ENCODE measurements around the gene APBA1. TPM values are rescaled to one million over a fixed set of nuclear protein-coding genes. Genes with fewer than 3 reads are reported as not detected.
"Not testable (repeated sequence)": the region's sequence is repeated elsewhere in the genome, so short reads cannot be mapped to it uniquely, and the experiment has no call there.

Gene APBA1
- total RNA-seq, 2 experiments from 2014 or later = 0.26 to 0.51 TPM

DNA sequence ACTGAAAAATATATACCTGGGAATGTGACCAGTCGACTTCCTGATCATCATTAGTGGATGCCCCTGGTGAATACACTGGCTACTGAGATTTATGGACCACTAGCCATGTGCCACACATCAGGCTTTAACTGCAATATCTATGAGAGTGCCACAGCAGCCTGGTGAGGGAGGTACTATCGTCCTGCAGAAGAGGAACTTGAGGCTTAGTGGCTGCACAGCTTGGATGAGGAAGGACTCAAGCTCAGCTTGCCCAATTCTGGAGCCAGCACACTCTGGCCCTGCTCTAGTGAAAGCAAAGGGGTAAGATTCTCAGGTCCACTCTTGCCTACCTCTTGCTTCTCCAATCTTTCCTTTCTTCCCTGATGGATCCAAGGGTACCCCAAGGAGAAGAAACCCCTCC is 217.8 kb downstream of the APBA1 start:
- CTCF ChIA-PET = interaction anchor here (1.6 kb wide), 1 partner anchor 32 kb away, joined by 6 read pairs; no protein-coding TSS in a partner anchor
- intact Hi-C loops (cut with micrococcal nuclease) = no loop called here

DNA sequence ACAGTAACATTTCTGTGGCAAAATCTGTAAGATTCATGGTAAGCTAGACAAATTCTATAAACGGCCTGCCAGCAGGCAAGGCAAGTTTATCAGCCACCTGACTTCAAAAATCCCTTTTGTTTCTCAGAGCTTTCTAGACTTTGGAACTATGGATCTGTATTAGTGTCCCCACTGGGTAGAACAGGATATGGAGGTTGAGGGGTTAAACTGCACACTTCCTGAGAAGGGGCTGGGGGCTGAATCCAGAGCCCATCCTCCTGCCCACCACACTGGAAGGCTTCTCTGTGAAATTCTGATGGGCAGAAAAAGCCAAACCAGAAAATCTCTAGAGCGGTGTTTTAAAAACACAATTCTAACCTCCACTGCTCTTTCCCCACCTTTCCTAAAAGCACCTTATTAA is 218.4 kb downstream of the APBA1 start:
- ChIA-PET CTCF (no interaction called here), POLR2A (no interaction called here)
- Mint-ChIP-seq H3K36me3 (no peaks in the 10 kb centered on the region), H3K4me1 (ENCODE audit: low read depth) (no peaks in the 10 kb centered on the region), H3K4me3 (no peak overlapping the region), H3K27ac (no peak overlapping the region), H3K9me3 (no peaks in the 10 kb centered on the region), H3K27me3 (no peaks in the 10 kb centered on the region)
- DNase-seq = no peak
- intact Hi-C loops (cut with micrococcal nuclease) = no loop called here

More for the DNA sequence above, 217.8 kb downstream of the APBA1 start:
- no peak overlapping the region for H3K4me3 Mint-ChIP-seq
- DNase-seq = no peak
- no peak overlapping the region for H3K27ac Mint-ChIP-seq
- H3K9me3 Mint-ChIP-seq = no peaks in the 10 kb centered on the region
- H3K4me1 Mint-ChIP-seq (ENCODE audit: low read depth) = no peaks in the 10 kb centered on the region
- no peaks in the 10 kb centered on the region for H3K36me3 Mint-ChIP-seq
- POLR2A ChIA-PET = no interaction called here
- H3K27me3 Mint-ChIP-seq = no peaks in the 10 kb centered on the region

DNA sequence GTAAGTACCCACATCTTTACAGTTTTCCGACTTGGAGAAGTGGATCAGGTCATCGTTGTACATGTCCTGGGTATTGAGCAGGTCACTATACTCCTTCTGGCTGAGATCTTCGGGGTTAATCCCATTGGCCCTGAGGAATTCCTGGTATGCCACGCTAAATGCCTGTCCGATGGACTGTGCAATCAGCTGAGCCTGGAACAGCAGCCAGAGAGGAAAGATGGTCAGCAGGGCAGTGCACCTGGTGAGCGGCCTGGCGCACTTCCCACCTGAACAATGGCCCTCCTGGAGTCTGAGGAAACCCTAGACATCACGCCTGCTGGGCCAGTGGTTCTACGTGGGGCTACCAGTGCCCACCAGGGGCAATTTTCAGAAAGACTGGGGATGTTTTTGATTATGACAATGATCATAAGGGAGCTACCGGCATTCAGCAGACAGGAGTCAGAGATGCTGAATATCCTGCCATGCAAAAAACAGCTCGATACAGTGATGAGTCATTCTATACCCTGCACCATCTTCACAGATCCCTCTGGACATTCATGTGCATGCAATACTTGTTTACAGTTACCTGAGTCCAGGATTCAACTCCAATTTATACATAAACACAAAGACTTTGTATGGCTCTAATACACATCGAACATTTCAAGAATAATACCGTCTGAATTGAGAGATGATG is 219.9 kb downstream of the APBA1 start:
- ChIA-PET CTCF (interaction anchor here (0.6 to 1.0 kb wide), 2 partner anchors 30 to 32 kb away, joined by 3 read pairs; no protein-coding TSS in a partner anchor), POLR2A (no interaction called here)
- H3K27ac Mint-ChIP-seq = no peak overlapping the region
- H3K27me3 Mint-ChIP-seq = no peaks in the 10 kb centered on the region
- intact Hi-C loops (cut with micrococcal nuclease) = no loop called here
- no peak overlapping the region for H3K4me3 Mint-ChIP-seq
- no peak for DNase-seq
- no peaks in the 10 kb centered on the region for H3K9me3 Mint-ChIP-seq
- no peaks in the 10 kb centered on the region for H3K4me1 Mint-ChIP-seq (ENCODE audit: low read depth)
- no peaks in the 10 kb centered on the region for H3K36me3 Mint-ChIP-seq

DNA sequence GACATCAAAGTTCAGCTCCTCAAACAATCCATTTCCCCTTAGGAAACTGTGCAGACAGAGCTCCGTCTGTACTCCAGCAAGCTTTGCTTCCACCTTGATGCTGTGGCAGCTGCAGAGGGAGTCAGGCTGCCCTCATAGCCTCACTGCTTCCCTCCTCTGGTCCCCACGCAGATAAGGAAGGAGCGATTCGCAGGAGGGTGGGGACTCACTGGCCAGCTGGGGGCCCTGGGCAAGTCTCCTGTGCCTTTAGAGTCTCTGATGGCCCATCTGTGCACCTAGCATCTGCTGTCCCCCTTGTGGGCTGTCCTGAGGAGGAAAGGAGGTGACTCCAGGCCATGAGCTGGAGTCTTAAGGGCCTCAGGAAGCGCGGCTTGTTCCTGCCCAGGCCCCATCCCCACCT is 225.7 kb downstream of the APBA1 start:
- no peak overlapping the region for H3K4me3 Mint-ChIP-seq
- POLR2A ChIA-PET = no interaction called here
- DNase-seq = no peak
- H3K4me1 Mint-ChIP-seq (ENCODE audit: low read depth) = no peaks in the 10 kb centered on the region
- intact Hi-C loops (cut with micrococcal nuclease) = no loop called here
- no peaks in the 10 kb centered on the region for H3K36me3 Mint-ChIP-seq
- no peaks in the 10 kb centered on the region for H3K9me3 Mint-ChIP-seq
- H3K27me3 Mint-ChIP-seq = peaks cover 3% of the 10 kb centered on the region
- no peak overlapping the region for H3K27ac Mint-ChIP-seq
- CTCF ChIA-PET = interaction anchor here (1.1 kb wide), 1 partner anchor 101 kb away, joined by 3 read pairs; no protein-coding TSS in a partner anchor

DNA sequence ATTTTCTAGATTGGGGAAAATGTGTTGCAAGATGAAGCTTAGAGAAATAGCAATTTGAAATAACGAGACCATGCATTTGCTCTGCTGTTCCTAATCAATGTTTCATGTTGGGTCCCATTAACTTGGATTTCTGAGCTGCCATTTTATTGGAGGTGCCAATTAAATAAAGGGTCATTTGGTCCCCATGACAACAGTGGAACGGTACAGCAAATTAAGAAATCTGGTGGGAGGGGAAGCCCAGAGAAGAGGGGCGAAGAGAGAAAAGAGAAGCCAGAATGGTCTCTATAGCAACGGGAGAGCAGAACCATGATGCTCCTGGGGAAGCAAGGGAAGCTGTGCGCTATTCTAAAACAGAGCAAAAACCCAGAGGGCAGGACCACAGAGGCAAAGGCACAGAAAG is 226.9 kb downstream of the APBA1 start:
- no peak overlapping the region for H3K27ac Mint-ChIP-seq

DNA sequence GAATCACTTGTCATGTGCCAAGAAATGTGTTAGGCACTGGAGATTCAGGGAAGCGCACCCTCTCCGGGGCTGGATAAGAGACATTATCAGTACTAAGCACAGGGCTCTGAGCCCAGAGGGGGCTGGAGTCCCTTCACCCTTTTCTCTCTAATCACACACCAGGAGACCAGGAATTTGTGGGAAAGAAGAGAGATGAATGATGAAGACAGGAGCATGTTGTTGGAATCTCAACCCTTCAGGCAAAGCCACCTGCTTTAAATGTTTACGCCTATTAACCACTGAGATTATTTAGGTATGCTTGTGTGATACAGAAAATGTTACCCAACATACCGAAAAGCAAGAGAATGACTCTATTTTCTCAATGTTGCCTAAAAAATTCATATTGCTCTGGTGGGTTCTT is 227.4 kb downstream of the APBA1 start:
- Mint-ChIP-seq H3K4me1 (ENCODE audit: low read depth) (no peaks in the 10 kb centered on the region), H3K9me3 (no peaks in the 10 kb centered on the region), H3K36me3 (no peaks in the 10 kb centered on the region), H3K27ac (no peak overlapping the region), H3K27me3 (peaks cover 3% of the 10 kb centered on the region), H3K4me3 (no peak overlapping the region)
- CTCF ChIA-PET = no interaction called here
- POLR2A ChIA-PET = no interaction called here
- no peak for DNase-seq
- intact Hi-C loops (cut with micrococcal nuclease) = no loop called here

More for the DNA sequence above, 226.9 kb downstream of the APBA1 start:
- no peaks in the 10 kb centered on the region for H3K9me3 Mint-ChIP-seq
- DNase-seq = no peak
- H3K27me3 Mint-ChIP-seq = peaks cover 3% of the 10 kb centered on the region
- H3K36me3 Mint-ChIP-seq = no peaks in the 10 kb centered on the region
- CTCF ChIA-PET = no interaction called here
- H3K4me1 Mint-ChIP-seq (ENCODE audit: low read depth) = no peaks in the 10 kb centered on the region
- H3K4me3 Mint-ChIP-seq = no peak overlapping the region
- intact Hi-C loops (cut with micrococcal nuclease) = no loop called here
- POLR2A ChIA-PET = no interaction called here

DNA sequence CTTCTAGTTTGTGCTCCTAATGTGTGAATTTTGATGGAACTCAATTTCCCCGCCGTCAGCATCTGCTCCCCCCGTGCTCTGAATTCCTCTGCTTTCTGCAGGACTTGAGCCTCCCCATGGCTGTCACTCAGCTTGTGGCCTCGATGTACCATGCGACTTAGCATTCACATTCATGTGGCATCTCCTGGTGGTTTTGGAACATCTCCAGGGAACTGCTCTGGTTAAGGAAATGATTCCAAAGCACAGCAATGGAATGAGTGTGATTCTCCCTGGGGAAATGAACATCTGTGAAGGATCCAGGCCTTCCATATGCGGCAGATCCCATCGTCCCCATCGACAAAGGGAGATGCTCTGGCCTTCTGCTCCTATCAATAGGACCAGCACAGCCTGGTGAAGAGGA is 228.2 kb downstream of the APBA1 start:
- ChIA-PET POLR2A (no interaction called here), CTCF (interaction anchor here (0.9 to 1.0 kb wide), 2 partner anchors 21 to 390 kb away, joined by 3 read pairs; no protein-coding TSS in a partner anchor)
- no peaks in the 10 kb centered on the region for H3K9me3 Mint-ChIP-seq
- no peaks in the 10 kb centered on the region for H3K36me3 Mint-ChIP-seq
- no peaks in the 10 kb centered on the region for H3K4me1 Mint-ChIP-seq (ENCODE audit: low read depth)
- DNase-seq = no peak
- no peak overlapping the region for H3K4me3 Mint-ChIP-seq
- intact Hi-C loops (cut with micrococcal nuclease) = no loop called here
- H3K27ac Mint-ChIP-seq = no peak overlapping the region
- H3K27me3 Mint-ChIP-seq = peaks cover 3% of the 10 kb centered on the region

DNA sequence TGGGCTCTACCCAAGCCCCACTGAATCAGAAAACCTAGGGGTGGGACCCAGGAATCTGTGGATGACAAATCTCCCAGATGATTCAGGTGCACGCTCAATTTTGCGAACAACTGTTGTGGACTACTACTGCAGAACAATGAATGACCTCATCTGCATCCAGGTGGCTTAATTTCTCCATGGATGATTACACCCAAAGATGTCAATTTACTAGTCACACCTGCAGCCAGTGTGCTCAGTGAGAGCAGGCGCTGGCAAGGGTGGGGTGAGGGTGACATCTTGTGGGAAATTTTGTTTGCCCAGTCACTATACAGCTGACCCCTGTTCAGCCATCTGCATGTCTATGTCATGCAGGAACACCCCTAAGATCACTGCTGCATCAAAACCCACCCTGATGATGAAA is 229.0 kb downstream of the APBA1 start:
- H3K27me3 Mint-ChIP-seq = peaks cover 3% of the 10 kb centered on the region
- intact Hi-C loops (cut with micrococcal nuclease) = no loop called here
- no peak overlapping the region for H3K27ac Mint-ChIP-seq
- H3K4me1 Mint-ChIP-seq (ENCODE audit: low read depth) = no peaks in the 10 kb centered on the region
- POLR2A ChIA-PET = no interaction called here
- CTCF ChIA-PET = interaction anchor here (0.9 to 1.0 kb wide), 2 partner anchors 20 to 389 kb away, joined by 3 read pairs; no protein-coding TSS in a partner anchor
- H3K4me3 Mint-ChIP-seq = no peak overlapping the region
- no peak for DNase-seq
- H3K9me3 Mint-ChIP-seq = no peaks in the 10 kb centered on the region
- no peaks in the 10 kb centered on the region for H3K36me3 Mint-ChIP-seq

DNA sequence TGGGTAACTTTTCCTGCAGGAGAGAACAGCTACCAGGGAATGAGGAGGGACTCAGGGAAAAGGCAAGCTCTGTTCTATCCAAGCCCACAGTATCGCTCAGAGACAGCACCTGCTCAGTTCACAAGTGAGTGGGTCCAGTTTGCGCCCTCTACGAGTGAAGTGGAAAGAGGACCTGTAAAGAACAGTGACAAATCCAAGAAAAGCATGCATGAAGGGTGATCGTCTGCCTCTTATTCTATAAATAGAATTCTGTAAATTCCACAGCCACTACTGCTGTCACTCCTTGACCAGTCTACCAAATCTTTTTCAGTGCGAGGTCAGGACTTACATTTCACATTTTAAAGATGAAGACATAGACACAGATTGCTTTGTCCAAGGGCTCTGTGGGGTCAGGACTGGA is 229.7 kb downstream of the APBA1 start:
- ChIA-PET POLR2A (no interaction called here), CTCF (no interaction called here)
- H3K4me1 Mint-ChIP-seq (ENCODE audit: low read depth) = no peaks in the 10 kb centered on the region
- no peak for DNase-seq
- H3K27me3 Mint-ChIP-seq = peaks cover 3% of the 10 kb centered on the region
- no peak overlapping the region for H3K27ac Mint-ChIP-seq
- intact Hi-C loops (cut with micrococcal nuclease) = no loop called here
- no peaks in the 10 kb centered on the region for H3K36me3 Mint-ChIP-seq
- H3K9me3 Mint-ChIP-seq = no peaks in the 10 kb centered on the region
- H3K4me3 Mint-ChIP-seq = no peak overlapping the region

DNA sequence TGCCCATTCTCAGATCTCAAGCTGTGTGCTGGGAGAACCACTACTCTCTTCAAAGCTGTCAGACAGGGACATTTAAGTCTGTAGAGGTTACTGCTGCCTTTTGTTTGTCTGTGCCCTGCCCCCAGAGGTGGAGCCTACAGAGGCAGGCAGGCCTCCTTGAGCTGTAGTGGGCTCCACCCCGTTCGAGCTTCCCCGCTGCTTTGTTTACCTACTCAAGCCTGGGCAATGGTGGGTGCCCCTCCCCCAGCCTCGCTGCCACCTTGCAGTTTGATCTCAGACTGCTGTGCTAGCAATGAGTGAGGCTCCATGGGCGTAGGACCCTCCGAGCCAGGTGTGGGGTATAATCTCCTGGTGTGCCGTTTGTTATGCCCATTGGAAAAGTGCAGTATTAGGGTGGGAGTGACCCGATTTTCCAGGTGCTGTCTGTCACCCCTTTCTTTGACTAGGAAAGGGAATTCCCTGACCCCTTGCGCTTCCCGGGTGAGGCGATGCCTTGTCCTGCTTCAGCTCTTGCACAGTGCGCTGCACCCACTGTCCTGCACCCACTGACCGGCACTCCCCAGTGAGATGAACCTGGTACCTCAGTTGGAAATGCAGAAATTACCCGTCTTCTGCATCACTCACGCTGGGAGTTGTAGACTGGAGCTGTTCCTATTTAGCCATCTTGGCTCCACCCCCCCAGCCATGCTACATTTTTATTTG is 231.8 kb downstream of the APBA1 start:
- POLR2A ChIA-PET; H3K4me3 Mint-ChIP-seq; H3K27me3 Mint-ChIP-seq; H3K27ac Mint-ChIP-seq; H3K4me1 Mint-ChIP-seq (ENCODE audit: low read depth); H3K36me3 Mint-ChIP-seq; H3K9me3 Mint-ChIP-seq; DNase-seq; intact Hi-C loops (cut with micrococcal nuclease): not testable (repeated sequence)
- CTCF ChIA-PET = interaction anchor here (1.4 kb wide), 1 partner anchor 19 kb away, joined by 5 read pairs; no protein-coding TSS in a partner anchor

DNA sequence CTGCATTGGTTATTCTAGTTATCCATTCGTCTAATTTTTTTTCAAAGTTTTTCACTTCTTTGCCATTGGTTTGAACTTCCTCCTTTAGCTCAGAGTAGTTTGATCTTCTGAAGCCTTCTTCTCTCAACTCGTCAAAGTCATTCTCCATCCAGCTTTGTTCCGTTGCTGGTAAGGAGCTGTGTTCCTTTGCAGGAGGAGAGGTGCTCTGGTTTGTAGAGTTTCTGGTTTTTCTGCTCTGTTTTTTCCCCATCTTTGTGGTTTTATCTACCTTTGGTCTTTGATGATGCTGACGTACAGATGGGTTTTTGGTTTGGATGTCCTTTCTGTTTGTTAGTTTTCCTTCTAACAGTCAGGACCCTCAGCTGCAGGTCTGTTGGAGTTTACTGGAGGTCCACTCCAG is 232.5 kb downstream of the APBA1 start:
- CTCF ChIA-PET; H3K27ac Mint-ChIP-seq; H3K4me3 Mint-ChIP-seq; H3K4me1 Mint-ChIP-seq (ENCODE audit: low read depth); intact Hi-C loops (cut with micrococcal nuclease); DNase-seq; H3K27me3 Mint-ChIP-seq; POLR2A ChIA-PET; H3K9me3 Mint-ChIP-seq; H3K36me3 Mint-ChIP-seq: not testable (repeated sequence)

DNA sequence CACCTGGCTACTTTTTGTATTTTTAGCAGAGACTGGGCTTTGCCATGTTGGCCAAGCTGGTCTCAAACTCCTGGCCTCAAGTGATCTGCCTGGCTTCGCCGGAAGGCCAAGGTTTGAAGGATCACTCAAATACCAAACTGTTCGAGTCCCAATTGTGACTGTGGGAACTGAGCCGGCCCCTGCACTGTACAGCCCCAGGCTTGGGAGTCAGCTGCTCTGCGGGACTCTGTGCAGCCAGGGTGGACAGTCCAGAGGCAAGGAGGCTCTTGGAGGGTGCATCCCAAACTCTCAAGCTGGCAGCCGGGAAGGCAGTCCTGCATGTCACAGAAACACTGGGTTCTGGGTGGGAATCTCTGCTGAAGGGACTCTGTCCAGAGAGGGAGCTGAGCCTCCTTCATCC is 238.2 kb downstream of the APBA1 start:
- CTCF ChIA-PET = interaction anchor here (0.6 kb wide), 1 partner anchor 11 kb away, joined by 3 read pairs; no protein-coding TSS in a partner anchor
- no peak for DNase-seq
- Mint-ChIP-seq H3K36me3 (no peaks in the 10 kb centered on the region), H3K27ac (no peak overlapping the region), H3K27me3 (no peaks in the 10 kb centered on the region), H3K9me3 (no peaks in the 10 kb centered on the region), H3K4me3 (no peak overlapping the region), H3K4me1 (ENCODE audit: low read depth) (no peaks in the 10 kb centered on the region)
- POLR2A ChIA-PET = no interaction called here
- intact Hi-C loops (cut with micrococcal nuclease) = no loop called here

DNA sequence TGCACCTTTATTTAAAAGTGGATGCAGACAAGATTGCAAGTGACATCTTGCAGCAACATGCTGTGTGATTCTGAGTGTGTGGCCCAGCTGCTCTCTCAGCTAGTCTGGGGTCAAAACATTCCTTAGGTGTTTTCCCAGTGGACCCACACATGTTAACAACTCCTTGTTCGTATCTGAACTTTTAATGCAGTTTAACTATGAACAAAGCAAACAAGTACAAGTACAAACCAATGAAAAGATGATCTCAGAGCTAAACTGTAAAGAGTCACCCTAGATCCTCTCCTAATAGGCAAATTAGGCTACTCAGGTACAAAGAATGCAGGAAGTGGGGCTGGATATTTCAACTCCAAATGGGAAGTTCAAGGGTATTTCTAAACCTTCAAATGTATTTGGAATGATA is 238.8 kb downstream of the APBA1 start:
- POLR2A ChIA-PET = no interaction called here
- no peaks in the 10 kb centered on the region for H3K27me3 Mint-ChIP-seq
- H3K9me3 Mint-ChIP-seq = no peaks in the 10 kb centered on the region
- CTCF ChIA-PET = interaction anchor here (0.6 kb wide), 1 partner anchor 10 kb away, joined by 3 read pairs; no protein-coding TSS in a partner anchor
- DNase-seq = no peak
- H3K4me3 Mint-ChIP-seq = no peak overlapping the region
- intact Hi-C loops (cut with micrococcal nuclease) = no loop called here
- H3K4me1 Mint-ChIP-seq (ENCODE audit: low read depth) = no peaks in the 10 kb centered on the region
- H3K36me3 Mint-ChIP-seq = no peaks in the 10 kb centered on the region
- no peak overlapping the region for H3K27ac Mint-ChIP-seq
